ENCODE measurements around the gene PLXNA4. TPM values are rescaled to one million over a fixed set of nuclear protein-coding genes. Genes with fewer than 3 reads are reported as not detected.

PLXNA4 gene
- total and polyA plus RNA-seq, 9 of the 15 experiments (the other 6 are each of a cell fraction or from before 2014, with no cell fraction given): under 0.01 to 0.09 TPM; not detected in 7

- in situ Hi-C loops (cut with MboI) (no loop called here), intact Hi-C loops (cut with micrococcal nuclease) (no loop called here)
- Histone ChIP-seq H2AFZ (ENCODE audit: low read depth, low read length) (no peak overlapping the region), H3K4me1 (replicated peaks in 1 of 2; ENCODE audit: control insufficient read depth in 2 of 2, insufficient read depth in 2 of 2, low read length in 2 of 2) (peaks cover 0 to 3% of the 10 kb centered on the region in 2 experiments; a peak in 2 of 5 replicates), H3K27me3 (ENCODE audit: control insufficient read depth in 2 of 2, insufficient read depth in 2 of 2, low read length in 2 of 2) (peaks cover 49 to 77% of the 10 kb centered on the region in 2 experiments; a peak in 4 of 5 replicates), H3K9me3 (replicated peaks; ENCODE audit: control insufficient read depth, insufficient read depth, low read depth, low read length) (no peaks in the 10 kb centered on the region), H3K9me1 (ENCODE audit: control insufficient read depth, insufficient read depth, low read length) (no peaks in the 10 kb centered on the region), H4K20me1 (replicated peaks; ENCODE audit: control insufficient read depth, insufficient read depth, low read length) (no peaks in the 10 kb centered on the region), H3K9ac (ENCODE audit: insufficient read depth in 1 of 2, low read depth in 2 of 2, low read length in 2 of 2) (no peak overlapping the region), H3K27ac (ENCODE audit: extremely low read depth, low read depth, low read length) (no peak overlapping the region), H3K79me2 (ENCODE audit: control insufficient read depth, insufficient read depth, low read length) (no peaks in the 10 kb centered on the region), H3K36me3 (ENCODE audit: control insufficient read depth, insufficient read depth, low read length) (no peaks in the 10 kb centered on the region), H3K4me2 (ENCODE audit: insufficient read depth, low read length) (no peak overlapping the region), H3K4me3 (no peak overlapping the region)
- CTCF ChIA-PET (ENCODE audit: low intra/inter-chr PET ratio): no interaction called here
- DNase-seq (ENCODE audit: extremely low read depth in 1 of 4, low spot score in 3 of 4) (no peak), ATAC-seq (no peak), FAIRE-seq (no peak)
- WGBS (ENCODE audit: insufficient coverage, low coverage, missing lambda C conversion rate): 3% methylated on average over 6 of the region's 6 CpGs
- BruUV-seq (replicated peaks): no TSS peak
- POLR2A ChIA-PET: no interaction called here
- no peak for TF ChIP-seq CBX8 (IDR thresholded peaks at IDR 0.05; ENCODE audit: borderline replicate concordance, extremely low read depth, low read depth, low read length, poor library complexity, severe bottlenecking)
- no peak for TF ChIP-seq FOS (IDR thresholded peaks at IDR 0.05; ENCODE audit: extremely low read depth, insufficient read length)
- TF ChIP-seq ETV1 (tag; conservative IDR thresholded peaks at IDR 0.05; ENCODE audit: low read depth): no peak
- TF ChIP-seq MBD2 (IDR thresholded peaks at IDR 0.05; ENCODE audit: borderline replicate concordance, low read depth): no peak
Measured at GRCh38 chr7:132486274-132486610, 90.0 kb downstream of the PLXNA4 start.

GRCh38 chr7:132485600-132486273 is 90.5 kb downstream of the PLXNA4 start:
- no peak overlapping the region for H3K9ac ChIP-seq (ENCODE audit: insufficient read depth in 1 of 2, low read depth in 2 of 2, low read length in 2 of 2)
- no peaks in the 10 kb centered on the region for H4K20me1 ChIP-seq (replicated peaks; ENCODE audit: control insufficient read depth, insufficient read depth, low read length)
- no peaks in the 10 kb centered on the region for H3K36me3 ChIP-seq (ENCODE audit: control insufficient read depth, insufficient read depth, low read length)
- peaks cover 0 to 3% of the 10 kb centered on the region in 2 experiments; a peak in 2 of 5 replicates for H3K4me1 ChIP-seq (replicated peaks in 1 of 2; ENCODE audit: control insufficient read depth in 2 of 2, insufficient read depth in 2 of 2, low read length in 2 of 2)
- no peak overlapping the region for H3K4me3 ChIP-seq
- CTCF ChIA-PET (ENCODE audit: low intra/inter-chr PET ratio): no interaction called here
- WGBS (ENCODE audit: insufficient coverage, low coverage, missing lambda C conversion rate): 2% methylated on average over 9 of the region's 9 CpGs
- POLR2A ChIA-PET: no interaction called here
- H3K27ac ChIP-seq (ENCODE audit: extremely low read depth, low read depth, low read length): no peak overlapping the region
- no peak for TF ChIP-seq DACH1 (IDR thresholded peaks at IDR 0.05; ENCODE audit: partially characterized antibody)
- no peaks in the 10 kb centered on the region for H3K9me3 ChIP-seq (replicated peaks; ENCODE audit: control insufficient read depth, insufficient read depth, low read depth, low read length)
- BruUV-seq (replicated peaks): no TSS peak
- no peak overlapping the region for H3K4me2 ChIP-seq (ENCODE audit: insufficient read depth, low read length)
- no peaks in the 10 kb centered on the region for H3K79me2 ChIP-seq (ENCODE audit: control insufficient read depth, insufficient read depth, low read length)
- ATAC-seq: no peak
- H3K27me3 ChIP-seq (ENCODE audit: control insufficient read depth in 2 of 2, insufficient read depth in 2 of 2, low read length in 2 of 2): peaks cover 49 to 80% of the 10 kb centered on the region in 2 experiments; a peak in 4 of 5 replicates
- H3K9me1 ChIP-seq (ENCODE audit: control insufficient read depth, insufficient read depth, low read length): no peaks in the 10 kb centered on the region
- no peak overlapping the region for H2AFZ ChIP-seq (ENCODE audit: low read depth, low read length)
- intact Hi-C loops (cut with micrococcal nuclease) (no loop called here), in situ Hi-C loops (cut with MboI) (no loop called here)
- DNase-seq (ENCODE audit: extremely low read depth in 1 of 4, low spot score in 3 of 4): no peak
- no peak for FAIRE-seq
